IMR-90 (cell line): Measurements from ENCODE around the gene SERPINC1. TPM values are rescaled to one million over a fixed set of nuclear protein-coding genes. Genes with fewer than 3 reads are reported as not detected.

Experiments used
- ATAC-seq: fragments of 200-7000 bp; cut with Tn5 transposase; 2 replicates; pipeline ENCODE4 v1.9.1; 2020; ENCODE audit warnings: low read depth, mild to moderate bottlenecking, moderate library complexity
- BruUV-seq: library from RNA; stranded (reverse); fragments of 400-500 nt; replicated peaks from 2 replicates; lab custom pipeline; 2021; lab: Mats Ljungman, UMichigan
- CTCF ChIA-PET: fragments of 300-600 bp; formaldehyde crosslinking; extraction: SDS; loops from one replicate; lab custom pipeline; 2021; ENCODE audit warnings: antibody characterized with exemption; lab: Yijun Ruan, JAX
- POLR2A ChIA-PET: fragments of 300-600 bp; sonication (Branson Sonifier 250); formaldehyde crosslinking; loops from one replicate; lab custom pipeline; 2022; ENCODE audit warnings: antibody characterized with exemption; ENCODE audit not compliant: unreplicated experiment; lab: Charles Lee
- DNase-seq: peaks from one replicate; pipeline ENCODE4 v3.0.0; 2013
- H2AFZ ChIP-seq: replicated peaks from 2 replicates; pipeline ENCODE3; 2013; ENCODE audit warnings: low read length, mild to moderate bottlenecking; ENCODE audit not compliant: poor library complexity
- H2AK5ac ChIP-seq: 2 replicates; pipeline ENCODE4 v1.6.1; 2013; ENCODE audit warnings: low read depth, low read length, inconsistent platforms
- H2AK9ac ChIP-seq: replicated peaks from 2 replicates; pipeline ENCODE3; 2013; ENCODE audit warnings: mild to moderate bottlenecking, low read depth, low read length, moderate library complexity; ENCODE audit not compliant: poor library complexity
- H2BK120ac ChIP-seq: 2 replicates; pipeline ENCODE4 v1.6.1; 2013; ENCODE audit warnings: low read depth, low read length, inconsistent platforms
- H2BK15ac ChIP-seq: 3 replicates; pipeline ENCODE4 v1.6.1; 2013; ENCODE audit warnings: low read depth, low read length, inconsistent platforms
- H2BK20ac ChIP-seq: 2 replicates; pipeline ENCODE4 v1.6.1; 2013; ENCODE audit warnings: low read depth, mild to moderate bottlenecking, inconsistent platforms, low read length, moderate library complexity
- H2BK5ac ChIP-seq: 2 replicates; pipeline ENCODE4 v1.6.1; 2013; ENCODE audit warnings: mild to moderate bottlenecking, low read depth, low read length, inconsistent platforms; ENCODE audit not compliant: poor library complexity, severe bottlenecking
- H3K14ac ChIP-seq: replicated peaks from 2 replicates; pipeline ENCODE4 v1.6.1; 2013; ENCODE audit warnings: low read depth, low read length, inconsistent platforms
- H3K18ac ChIP-seq: 2 replicates; pipeline ENCODE4 v1.6.1; 2013; ENCODE audit warnings: low read depth, low read length, control low read depth
- H3K23ac ChIP-seq: 2 replicates; pipeline ENCODE4 v1.6.1; 2013; ENCODE audit warnings: low read depth, low read length, inconsistent platforms
- H3K27ac ChIP-seq: 2 replicates; pipeline ENCODE4 v1.5.1; 2013; ENCODE audit warnings: mild to moderate bottlenecking, control low read depth, low read length; ENCODE audit not compliant: insufficient read depth
- H3K27me3 ChIP-seq: 2 replicates; pipeline ENCODE4 v1.6.1; 2013; ENCODE audit warnings: low read length; ENCODE audit not compliant: control insufficient read depth, insufficient read depth
- H3K36me3 ChIP-seq: 2 replicates; pipeline ENCODE4 v1.6.1; 2013; ENCODE audit warnings: low read length, mixed read lengths; ENCODE audit not compliant: control insufficient read depth, insufficient read depth
- H3K4ac ChIP-seq: 2 replicates; pipeline ENCODE4 v1.6.1; 2013; ENCODE audit warnings: low read depth, low read length, inconsistent platforms
- H3K4me1 ChIP-seq: 2 replicates; pipeline ENCODE4 v1.6.1; 2013; ENCODE audit warnings: low read length, mixed read lengths; ENCODE audit not compliant: control insufficient read depth, insufficient read depth
- H3K4me2 ChIP-seq: 2 replicates; pipeline ENCODE4 v1.6.1; 2013; ENCODE audit warnings: low read depth, mild to moderate bottlenecking, control low read depth, low read length, moderate library complexity
- H3K4me3 ChIP-seq: 2 replicates; pipeline ENCODE4 v1.5.1; 2013; ENCODE audit warnings: low read depth, mild to moderate bottlenecking, control low read depth, low read length, moderate library complexity; ENCODE audit not compliant: insufficient read depth
- H3K56ac ChIP-seq: 2 replicates; pipeline ENCODE4 v1.6.1; 2013; ENCODE audit warnings: low read length, inconsistent platforms; ENCODE audit not compliant: insufficient read depth; ENCODE audit errors: extremely low read depth
- H3K79me1 ChIP-seq, 2 experiments: 2 replicates each; pipeline ENCODE4 v1.6.1; 2013; ENCODE audit warnings: low read length in 2 of 2, inconsistent platforms in 1 of 2, low read depth in 1 of 2
- H3K9ac ChIP-seq: 2 replicates; pipeline ENCODE4 v1.6.1; 2013; ENCODE audit warnings: low read depth, low read length, control low read depth
- H3K9me1 ChIP-seq: 2 replicates; pipeline ENCODE4 v1.6.1; 2013; ENCODE audit warnings: low read length, inconsistent platforms; ENCODE audit not compliant: insufficient read depth
- H3K9me3 ChIP-seq: 2 replicates; pipeline ENCODE4 v1.6.1; 2013; ENCODE audit warnings: low read length; ENCODE audit not compliant: control insufficient read depth, insufficient read depth
- H4K20me1 ChIP-seq: 2 replicates; pipeline ENCODE4 v1.6.1; 2013; ENCODE audit warnings: low read length, inconsistent platforms; ENCODE audit not compliant: insufficient read depth
- H4K5ac ChIP-seq: 2 replicates; pipeline ENCODE4 v1.6.1; 2013; ENCODE audit warnings: mild to moderate bottlenecking, low read depth, low read length, control low read depth
- H4K8ac ChIP-seq, 2 experiments: 2 replicates each; pipeline ENCODE4 v1.6.1; 2013; ENCODE audit warnings: low read depth in 2 of 2, low read length in 2 of 2, control low read depth in 1 of 2, inconsistent platforms in 1 of 2
- H4K91ac ChIP-seq: 2 replicates; pipeline ENCODE4 v1.6.1; 2013; ENCODE audit warnings: low read depth, low read length, inconsistent platforms; ENCODE audit not compliant: insufficient read depth
- BHLHE40 ChIP-seq: fragments of 150-350 bp; IDR thresholded peaks from 2 replicates; pipeline ENCODE4 v1.6.1; 2016; ENCODE audit warnings: mild to moderate bottlenecking, low read depth, low read length
- CEBPB ChIP-seq: IDR thresholded peaks from 2 replicates; pipeline ENCODE4 v1.6.1; 2012; ENCODE audit warnings: low read depth, low read length, improper control_type of control experiment
- CHD1 ChIP-seq: IDR thresholded peaks from 2 replicates; pipeline ENCODE4 v1.6.1; 2012; ENCODE audit warnings: low read depth, low read length, improper control_type of control experiment
- CTCF ChIP-seq: conservative IDR thresholded peaks from 2 replicates; pipeline ENCODE4 v1.5.1; 2012; ENCODE audit warnings: mild to moderate bottlenecking, low read depth, low read length, improper control_type of control experiment
- ELK1 ChIP-seq: fragments of 150-350 bp; IDR thresholded peaks from 2 replicates; pipeline ENCODE4 v1.6.1; 2016; ENCODE audit warnings: low read depth, mild to moderate bottlenecking, low read length, moderate library complexity, borderline replicate concordance
- FOS ChIP-seq: fragments of 150-350 bp; IDR thresholded peaks from 2 replicates; pipeline ENCODE4 v1.6.1; 2016; ENCODE audit warnings: low read depth, low read length
- MAZ ChIP-seq: IDR thresholded peaks from 2 replicates; pipeline ENCODE4 v1.6.1; 2012; ENCODE audit warnings: low read depth, mild to moderate bottlenecking, low read length, improper control_type of control experiment, moderate library complexity, borderline replicate concordance
- MXI1 ChIP-seq: IDR thresholded peaks from 2 replicates; pipeline ENCODE4 v1.6.1; 2012; ENCODE audit warnings: low read depth, mild to moderate bottlenecking, low read length, moderate library complexity, borderline replicate concordance
- NFE2L2 ChIP-seq: fragments of 150-350 bp; IDR thresholded peaks from 2 replicates; pipeline ENCODE4 v1.6.1; 2016; ENCODE audit warnings: low read depth, mild to moderate bottlenecking, low read length
- POLR2A ChIP-seq: IDR thresholded peaks from 2 replicates; pipeline ENCODE4 v1.6.1; 2012; ENCODE audit warnings: mild to moderate bottlenecking, low read depth, low read length
- RAD21 ChIP-seq: IDR thresholded peaks from 2 replicates; pipeline ENCODE4 v1.6.1; 2012; ENCODE audit warnings: low read length, improper control_type of control experiment
- RCOR1 ChIP-seq: IDR thresholded peaks from 2 replicates; pipeline ENCODE4 v1.6.1; 2012; ENCODE audit warnings: mild to moderate bottlenecking, low read length, improper control_type of control experiment; ENCODE audit not compliant: insufficient replicate concordance
- RFX5 ChIP-seq: IDR thresholded peaks from 2 replicates; pipeline ENCODE4 v1.8.0; 2012; ENCODE audit warnings: low read depth, mild to moderate bottlenecking, low read length, moderate library complexity
- SMC3 ChIP-seq: fragments of 150-350 bp; IDR thresholded peaks from 2 replicates; pipeline ENCODE4 v1.6.1; 2016; ENCODE audit warnings: low read depth, mild to moderate bottlenecking, antibody characterized with exemption, low read length, moderate library complexity
- USF2 ChIP-seq: fragments of 150-350 bp; IDR thresholded peaks from 2 replicates; pipeline ENCODE4 v1.6.1; 2017; ENCODE audit warnings: mild to moderate bottlenecking, antibody characterized with exemption, low read length, low read depth
- WGBS, 2 experiments: methylation state at CpG; one replicate each; pipeline versions ENCODE4 v1.1.5 to v1.1.7; 2013; ENCODE audit warnings: missing lambda C conversion rate in 2 of 2; ENCODE audit not compliant: insufficient read length in 1 of 2; ENCODE audit errors: extremely low coverage in 2 of 2; 5-methylcytosine and 5-hydroxymethylcytosine counted together
- dilution Hi-C: fragments of 300-500 bp; cut with HindIII; formaldehyde crosslinking; loops from one replicate; pipeline ENCODE4 v1.14.3; 2018; ENCODE audit warnings: low sequenced_read_pairs; ENCODE audit not compliant: unreplicated experiment
- in situ Hi-C: fragments of 300-500 bp; cut with MboI; formaldehyde crosslinking; loops from 3 replicates; pipeline ENCODE4 v1.14.3; 2019; ENCODE audit warnings: low sequenced_read_pairs, inconsistent platforms, mixed read lengths
- intact Hi-C: fragments of 100-400 bp; cut with micrococcal nuclease; formaldehyde crosslinking; loops from 2 replicates; pipeline ENCODE4 v1.10.0; 2022
- polyA plus RNA-seq, 3 experiments: library from polyadenylated mRNA; depleted of rRNA; stranded (reverse); fragments of >200 nt; gene quantifications; 2 replicates each; pipeline ENCODE4 v1.2.3, GENCODE V29; 2012; ENCODE audit warnings: low replicate concordance in 1 of 3
- total RNA-seq: library from RNA; depleted of rRNA; stranded (reverse); fragments of >200 nt; gene quantifications from 2 replicates; pipeline ENCODE4 v1.2.3, GENCODE V29; 2012

Gene SERPINC1
- total and polyA plus RNA-seq, 2 of the 4 experiments (the other 2 are of a cell fraction), result not detected

- POLR2A ChIA-PET, result no interaction called here
- in situ Hi-C loops, result no loop called here
- TF ChIP-seq ELK1 (no peak), RCOR1 (no peak), BHLHE40 (no peak), SMC3 (no peak), CTCF (no peak), USF2 (no peak), CHD1 (no peak), NFE2L2 (no peak), POLR2A (no peak), RAD21 (no peak), CEBPB (no peak), MXI1 (no peak), RFX5 (no peak), MAZ (no peak), FOS (no peak)
Observed at GRCh38 chr1:173886746-173887611, 30.1 kb downstream of the SERPINC1 start.

More at GRCh38 chr1:173886746-173887611, 30.1 kb downstream of the SERPINC1 start:
- Histone ChIP-seq H4K8ac (no peak overlapping the region), H2BK15ac (no peak overlapping the region), H3K18ac (no peak overlapping the region), H3K79me1 (peaks cover 0 to 3% of the 10 kb centered on the region in 2 experiments; a peak in 1 of 4 replicates), H3K14ac (no peak overlapping the region), H4K91ac (no peak overlapping the region), H3K27me3 (no peaks in the 10 kb centered on the region), H2BK120ac (no peak overlapping the region), H3K4ac (no peak overlapping the region), H3K9me3 (no peaks in the 10 kb centered on the region), H3K56ac (no peak overlapping the region), H3K27ac (no peak overlapping the region), H3K9ac (no peak overlapping the region), H3K4me3 (no peak overlapping the region), H2AFZ (no peak overlapping the region), H4K20me1 (no peaks in the 10 kb centered on the region), H3K4me1 (no peaks in the 10 kb centered on the region), H4K5ac (no peak overlapping the region), H3K9me1 (no peaks in the 10 kb centered on the region; the same call in 1 of the 2 replicates), H2BK20ac (no peak overlapping the region), H3K4me2 (no peak overlapping the region), H2AK5ac (no peak overlapping the region), H2BK5ac (no peak overlapping the region), H2AK9ac (no peak overlapping the region), H3K36me3 (peaks cover 13% of the 10 kb centered on the region), H3K23ac (no peak overlapping the region)
- intact Hi-C loops (no loop called here), dilution Hi-C loops (no loop called here)
- DNase-seq (no peak), ATAC-seq (no peak)
- WGBS, 2 experiments, result no CpG with 5 or more reads among the region's 4 CpGs
- no TSS peak for BruUV-seq
- CTCF ChIA-PET, result no interaction called here
